ENCODE results near the gene FAM20B.
A peak's percentile ranks its signal among the peaks of the same experiment; 100 is the strongest.
"Not testable (repeated sequence)": the region's sequence is repeated elsewhere in the genome, so short reads cannot be mapped to it uniquely, and the experiment has no call there.

The FAM20B gene, protein sequence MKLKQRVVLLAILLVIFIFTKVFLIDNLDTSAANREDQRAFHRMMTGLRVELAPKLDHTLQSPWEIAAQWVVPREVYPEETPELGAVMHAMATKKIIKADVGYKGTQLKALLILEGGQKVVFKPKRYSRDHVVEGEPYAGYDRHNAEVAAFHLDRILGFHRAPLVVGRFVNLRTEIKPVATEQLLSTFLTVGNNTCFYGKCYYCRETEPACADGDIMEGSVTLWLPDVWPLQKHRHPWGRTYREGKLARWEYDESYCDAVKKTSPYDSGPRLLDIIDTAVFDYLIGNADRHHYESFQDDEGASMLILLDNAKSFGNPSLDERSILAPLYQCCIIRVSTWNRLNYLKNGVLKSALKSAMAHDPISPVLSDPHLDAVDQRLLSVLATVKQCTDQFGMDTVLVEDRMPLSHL

DNA sequence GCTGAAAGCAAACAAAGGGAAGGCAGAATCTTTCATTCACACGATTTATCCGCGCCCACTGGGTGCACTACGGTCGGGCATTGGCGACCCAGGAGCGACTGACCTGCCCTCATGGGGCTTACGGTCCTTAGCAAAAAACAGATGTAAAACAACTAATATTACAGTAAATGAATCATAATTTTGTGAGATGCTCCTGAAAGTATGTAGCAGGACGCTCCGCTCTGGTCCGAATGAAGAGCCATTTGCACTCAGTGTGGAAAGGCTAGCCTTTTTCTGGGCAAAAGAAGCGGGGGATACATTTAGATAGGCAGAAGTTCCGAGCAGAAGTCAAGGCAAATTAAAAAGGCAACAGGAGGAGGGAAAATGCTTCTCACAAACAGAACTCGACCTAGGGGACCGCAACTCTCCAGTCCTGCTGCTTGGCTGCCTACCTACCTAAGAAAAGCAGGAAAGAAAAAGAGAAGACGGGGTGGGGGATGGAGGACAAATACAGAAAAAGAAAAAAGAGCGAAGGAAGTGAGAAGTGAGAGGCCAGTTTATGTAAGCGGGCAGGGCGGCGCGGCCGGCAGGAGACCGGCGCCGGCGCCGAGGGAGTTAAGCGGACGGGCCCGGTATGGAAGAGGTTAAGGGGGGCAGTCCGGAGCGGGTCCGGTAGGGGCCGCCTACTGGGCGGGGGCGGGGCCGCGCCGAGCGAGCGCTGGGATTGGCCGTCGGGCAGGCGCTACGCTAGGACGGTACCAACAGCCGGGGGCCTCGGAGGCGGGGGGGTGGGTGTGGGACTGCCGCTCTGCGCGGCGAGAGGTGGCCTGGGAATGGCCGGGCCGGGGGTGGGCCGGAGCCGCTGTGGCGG, at the start of gene FAM20B:
Gene FAM20B (plus strand): TSS at position 770 of the 850 bp plus-strand sequence. CDS start 17,954 bp downstream, outside the sequence.
- DNase-seq (ENCODE audit: low read depth), result peak; percentile 95

GRCh38 chr1:178976541-178976940, 49.2 kb upstream of the FAM20B start:
- DNase-seq (ENCODE audit: low read depth), result no peak

DNA sequence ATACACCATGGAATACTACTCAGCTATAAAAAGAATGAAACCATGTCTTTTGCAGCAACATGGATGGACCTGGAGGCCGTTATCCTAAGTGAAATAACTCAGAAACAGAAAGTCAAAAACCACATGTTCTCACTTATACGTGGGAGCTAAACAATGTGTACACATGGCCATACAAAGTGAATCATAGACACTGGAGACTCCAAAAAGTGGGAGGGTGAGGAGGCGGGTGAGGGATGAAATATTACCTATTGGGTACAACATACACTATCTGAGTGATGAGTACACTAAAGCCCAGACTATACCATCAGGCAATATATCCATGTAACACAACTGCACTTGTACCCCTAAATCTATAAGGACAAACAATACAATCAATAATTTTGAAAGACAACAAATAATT, 39.5 kb upstream of the FAM20B start:
- DNase-seq (ENCODE audit: low read depth), result no peak

DNA sequence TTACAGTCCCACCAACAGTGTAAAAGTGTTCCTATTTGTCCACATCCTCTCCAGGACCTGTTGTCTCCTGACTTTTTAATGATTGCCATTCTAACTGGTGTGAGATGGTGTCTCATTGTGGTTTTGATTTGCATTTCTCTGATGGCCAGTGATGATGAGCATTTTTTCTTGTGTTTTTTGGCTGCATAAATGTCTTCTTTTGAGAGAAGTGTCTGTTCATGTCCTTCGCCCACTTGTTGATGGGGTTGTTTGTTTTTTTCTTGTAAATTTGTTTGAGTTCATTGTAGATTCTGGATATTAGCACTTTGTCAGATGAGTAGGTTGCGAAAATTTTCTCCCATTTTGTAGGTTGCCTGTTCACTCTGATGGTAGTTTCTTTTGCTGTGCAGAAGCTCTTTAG, 37.5 kb upstream of the FAM20B start:
- not testable (repeated sequence) for DNase-seq (ENCODE audit: low read depth)

- DNase-seq (ENCODE audit: low read depth), result no peak
Observed at GRCh38 chr1:178993559-178993958, 32.1 kb upstream of the FAM20B start.

- no peak for DNase-seq (ENCODE audit: low read depth)
Observed at GRCh38 chr1:178997428-178997827, 28.3 kb upstream of the FAM20B start.

DNA sequence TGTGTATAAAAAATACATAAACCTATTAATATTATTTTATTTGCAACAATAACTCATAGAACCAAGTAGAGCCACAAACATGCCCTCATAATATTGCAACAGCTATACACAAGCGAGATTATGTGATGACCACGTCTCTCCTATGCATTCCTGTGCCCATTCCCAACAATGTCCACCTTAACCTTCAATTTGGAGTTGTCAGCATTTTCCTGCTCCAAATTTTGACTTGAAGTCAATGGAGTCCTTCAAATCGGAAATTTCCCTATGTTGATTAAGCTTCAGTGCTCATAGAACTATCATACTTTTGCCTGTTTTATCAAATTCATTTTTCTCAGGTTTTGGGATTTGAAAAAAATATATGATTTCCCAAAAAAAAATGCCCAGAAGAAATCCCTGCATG, 27.4 kb upstream of the FAM20B start:
- no peak for DNase-seq (ENCODE audit: low read depth)

DNA sequence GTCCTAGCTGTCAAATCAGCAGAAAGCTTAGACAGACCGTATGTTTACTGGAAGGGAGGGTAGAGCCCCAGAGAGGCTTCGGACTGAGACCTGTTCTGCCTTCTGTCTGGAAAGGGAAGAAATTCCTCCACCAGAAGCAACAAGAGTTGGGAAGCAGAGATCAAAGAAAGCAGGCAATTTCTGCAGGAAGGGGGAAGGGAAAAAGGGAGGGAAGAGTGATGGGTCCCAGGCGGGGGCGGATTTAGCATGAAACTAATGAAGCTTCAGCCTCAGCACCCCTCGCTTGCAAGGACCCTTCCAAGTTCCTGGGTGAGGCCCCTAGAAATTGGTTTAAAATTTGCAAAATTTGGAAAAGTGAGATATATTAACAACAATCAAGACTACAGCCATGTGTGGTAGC, 26.6 kb upstream of the FAM20B start:
- no peak for DNase-seq (ENCODE audit: low read depth)

- no peak for DNase-seq (ENCODE audit: low read depth)
Observed at GRCh38 chr1:179001451-179001850, 24.2 kb upstream of the FAM20B start.

DNA sequence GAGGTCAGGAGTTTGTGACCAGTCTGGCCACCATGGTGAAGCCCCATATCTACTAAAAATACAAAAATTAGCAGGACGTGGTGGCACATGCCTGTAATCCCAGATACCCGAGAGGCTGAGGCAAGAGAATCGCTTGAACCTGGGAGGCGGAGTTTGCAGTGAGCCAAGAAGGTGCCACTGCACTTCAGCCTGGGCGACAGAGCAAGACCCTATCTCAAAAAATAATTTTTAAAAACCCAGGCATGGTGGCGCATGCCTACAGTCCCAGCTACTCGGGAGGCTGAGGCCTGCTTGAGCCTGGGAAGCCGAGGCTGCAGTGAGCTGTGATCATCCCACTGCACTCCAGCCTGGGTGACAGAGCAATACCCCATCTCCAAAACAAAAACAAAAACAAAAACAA, 23.6 kb upstream of the FAM20B start:
- DNase-seq (ENCODE audit: low read depth), result not testable (repeated sequence)

DNA sequence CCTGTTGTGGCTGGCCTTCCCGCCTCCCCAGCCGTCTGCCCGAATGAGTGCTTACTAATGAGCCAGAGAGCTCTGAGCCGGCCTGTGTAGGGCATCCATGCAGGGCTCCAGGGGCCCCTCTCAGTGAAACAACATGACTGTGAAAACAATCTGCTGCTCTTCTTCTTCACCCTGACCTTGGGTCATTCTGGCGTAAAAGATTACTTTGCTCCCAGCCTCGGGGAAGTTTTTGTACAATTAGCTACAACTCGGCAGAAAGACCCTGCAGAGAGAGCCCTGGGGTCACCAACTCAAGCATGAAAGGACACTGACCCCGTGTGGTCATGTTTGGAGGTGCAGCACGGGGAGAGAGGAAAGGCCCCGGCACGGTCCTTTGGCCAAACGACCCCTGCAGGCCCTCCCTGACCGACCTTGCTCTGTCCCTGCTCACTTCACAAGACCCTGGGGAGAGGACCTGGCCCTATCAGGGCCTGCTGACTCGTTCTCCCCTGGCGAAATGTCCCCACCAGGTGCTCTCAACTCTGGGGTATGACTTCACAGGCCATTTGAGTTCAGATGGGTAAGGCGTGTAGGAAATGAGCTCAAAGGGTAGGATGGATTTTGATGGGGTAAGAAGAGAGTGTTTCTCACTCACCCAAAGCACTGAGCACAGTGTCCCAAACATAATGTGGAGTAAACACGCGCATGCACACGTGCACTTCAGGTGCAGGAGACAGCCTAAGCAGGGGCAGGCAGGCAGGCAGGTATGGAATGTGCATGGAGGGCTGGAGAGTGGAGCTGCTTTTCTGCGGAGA, 22.9 kb upstream of the FAM20B start:
- DNase-seq (ENCODE audit: low read depth), result peak; percentile 35

DNA sequence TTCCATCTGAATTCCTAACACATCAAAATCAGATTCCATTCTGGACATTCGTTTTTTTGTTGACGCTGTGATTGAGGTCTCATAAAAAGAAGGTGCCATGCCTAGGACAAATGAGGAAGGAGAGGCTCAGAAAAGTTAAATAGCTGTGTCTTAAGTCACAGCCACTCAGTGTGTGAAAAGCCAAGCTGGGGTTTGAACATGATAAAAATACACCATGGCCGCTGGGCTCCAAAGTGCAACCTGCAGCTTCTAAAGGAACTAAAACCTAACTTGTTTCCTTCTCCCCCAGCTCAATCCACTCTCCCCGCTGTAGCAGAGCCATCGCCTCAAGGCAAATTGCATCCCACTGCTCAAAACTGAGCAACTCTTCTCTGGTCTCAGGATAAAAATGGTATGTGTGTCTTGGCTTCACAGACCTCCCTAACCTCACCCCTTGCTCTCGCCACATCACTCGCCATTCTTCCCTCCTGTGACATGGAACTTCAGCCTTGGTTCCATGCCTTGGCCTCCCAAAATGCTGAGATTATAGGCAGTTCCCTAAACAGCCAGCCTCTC, 22.1 kb upstream of the FAM20B start:
- DNase-seq (ENCODE audit: low read depth), result no peak

- DNase-seq (ENCODE audit: low read depth), result no peak
Observed at GRCh38 chr1:179007233-179007632, 18.5 kb upstream of the FAM20B start.

- no peak for DNase-seq (ENCODE audit: low read depth)
Observed at GRCh38 chr1:179010671-179011070, 15.0 kb upstream of the FAM20B start.

- peak; percentile 86 for DNase-seq (ENCODE audit: low read depth)
Observed at GRCh38 chr1:179012038-179012437, 13.7 kb upstream of the FAM20B start.

GRCh38 chr1:179014123-179014522, 11.6 kb upstream of the FAM20B start:
- DNase-seq (ENCODE audit: low read depth), result no peak

- DNase-seq (ENCODE audit: low read depth), result no peak
Observed at GRCh38 chr1:179015396-179015795, 10.3 kb upstream of the FAM20B start.

- DNase-seq (ENCODE audit: low read depth), result peak; percentile 94
Observed at GRCh38 chr1:179016706-179017382, 8.8 kb upstream of the FAM20B start.

- no peak for DNase-seq (ENCODE audit: low read depth)
Observed at GRCh38 chr1:179017383-179018326, 8.0 kb upstream of the FAM20B start.

DNA sequence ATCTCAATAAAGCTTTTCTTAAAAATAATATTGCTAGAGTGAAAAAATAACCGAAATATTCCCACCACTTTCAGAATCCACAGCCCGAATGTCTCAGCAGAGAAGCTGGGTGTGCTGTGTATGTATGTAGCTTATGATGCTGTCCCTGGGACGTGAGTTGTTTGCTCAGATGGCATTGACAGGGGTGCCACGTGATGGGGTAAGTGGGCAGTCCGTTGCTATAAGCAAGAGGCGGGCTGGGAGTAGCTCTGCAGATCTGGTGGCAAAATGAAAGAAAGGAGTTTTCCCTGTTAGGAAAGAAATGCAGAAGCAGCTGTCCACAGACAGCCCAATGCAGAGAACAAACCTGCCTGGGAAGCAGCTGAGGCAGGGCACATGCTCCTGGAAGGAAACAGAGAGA, 3.8 kb upstream of the FAM20B start:
- no peak for DNase-seq (ENCODE audit: low read depth)
